T-cell (primary cell): ENCODE data around the gene CLVS2. TPM values are rescaled to one million over a fixed set of nuclear protein-coding genes. Genes with fewer than 3 reads are reported as not detected.
A peak's percentile ranks its signal among the peaks of the same experiment; 100 is the strongest.

ENCODE experiments used
- ATAC-seq, 4 experiments: fragments of 200-7000 bp in 3 of 4; fragments of 150-1000 bp in 1 of 4; cut with Tn5 transposase; replicated peaks in 1 of 4; 1 replicate in 3 of 4; 2 replicates in 1 of 4; pipeline ENCODE4 v1.10.0; 2021; ENCODE audit warnings: moderate library complexity in 3 of 4, mild to moderate bottlenecking in 2 of 4, moderate number of reproducible peaks in 1 of 4
- CTCF ChIA-PET, 2 donors: fragments of 300-600 bp; sonication (Branson Sonifier 250); formaldehyde crosslinking; loops; one replicate each; lab custom pipeline; 2022; ENCODE audit warnings: antibody characterized with exemption in 2 of 2; lab: Charles Lee
- POLR2A ChIA-PET, 2 donors: fragments of 300-600 bp; sonication (Branson Sonifier 250); formaldehyde crosslinking; loops; one replicate each; lab custom pipeline; 2022; ENCODE audit warnings: antibody characterized with exemption in 2 of 2; lab: Charles Lee
- DNase-seq, 35 experiments: peaks; one replicate each; pipeline versions ENCODE4 v3.0.0 to v3.0.0-alpha.2; 2013 to 2023
- H3K27ac ChIP-seq: one replicate; pipeline ENCODE4 v1.5.1; 2013; ENCODE audit warnings: low read length
- H3K27me3 ChIP-seq, 2 experiments: replicated peaks in 1 of 2; 1 replicate in 1 of 2; 2 replicates in 1 of 2; pipeline versions ENCODE4 v1.6.1 to v1.7.0; 2013; ENCODE audit warnings: low read length in 1 of 2, mixed read lengths in 1 of 2; ENCODE audit not compliant: control insufficient read depth in 2 of 2, insufficient read depth in 2 of 2; ENCODE audit errors: extremely low read depth in 1 of 2
- H3K36me3 ChIP-seq, 2 donors: 1 replicate in 1 of 2; 2 replicates in 1 of 2; pipeline versions ENCODE4 v1.6.1 to v1.7.0; 2013; ENCODE audit warnings: low read length in 1 of 2; ENCODE audit not compliant: control insufficient read depth in 2 of 2, insufficient read depth in 1 of 2; ENCODE audit errors: extremely low read depth in 1 of 2
- H3K4me1 ChIP-seq, 2 experiments: 1 replicate in 1 of 2; 2 replicates in 1 of 2; pipeline versions ENCODE4 v1.6.1 to v1.7.0; 2013; ENCODE audit warnings: low read length in 2 of 2, mixed read lengths in 1 of 2; ENCODE audit not compliant: insufficient read depth in 2 of 2, control insufficient read depth in 1 of 2; ENCODE audit errors: extremely low read depth in 1 of 2
- H3K4me3 ChIP-seq, 2 donors: 1 replicate in 1 of 2; 2 replicates in 1 of 2; pipeline versions ENCODE4 v1.5.1 to v1.7.0; 2013; ENCODE audit warnings: mild to moderate bottlenecking in 2 of 2, low read length in 1 of 2, moderate library complexity in 1 of 2; ENCODE audit not compliant: control insufficient read depth in 1 of 2; ENCODE audit errors: extremely low read depth in 1 of 2
- H3K9me3 ChIP-seq: 2 replicates; pipeline ENCODE4 v1.7.0; 2013
- H3K27ac Mint-ChIP-seq, 2 donors: one replicate each; pipeline ENCODE4 v1.8.0; 2020 to 2021; ENCODE audit warnings: mild to moderate bottlenecking in 2 of 2, mixed read lengths in 2 of 2
- H3K27me3 Mint-ChIP-seq, 2 donors: one replicate each; pipeline ENCODE4 v1.8.0; 2021 to 2022; ENCODE audit warnings: mixed read lengths in 2 of 2
- H3K36me3 Mint-ChIP-seq: one replicate; pipeline ENCODE4 v1.8.0; 2021; ENCODE audit warnings: mixed read lengths
- H3K4me1 Mint-ChIP-seq, 3 donors: one replicate each; pipeline ENCODE4 v1.8.0; 2020 to 2022; ENCODE audit warnings: mixed read lengths in 3 of 3, mild to moderate bottlenecking in 1 of 3
- H3K4me3 Mint-ChIP-seq, 3 donors: one replicate each; pipeline ENCODE4 v1.8.0; 2020 to 2022; ENCODE audit warnings: mild to moderate bottlenecking in 3 of 3, mixed read lengths in 3 of 3, moderate library complexity in 3 of 3
- H3K9me3 Mint-ChIP-seq, 3 donors: one replicate each; pipeline ENCODE4 v1.8.0; 2020 to 2022; ENCODE audit warnings: mixed read lengths in 3 of 3
- WGBS: methylation state at CpG from one replicate; pipeline ENCODE4 v1.1.5; 2013; ENCODE audit warnings: missing lambda C conversion rate; ENCODE audit not compliant: insufficient coverage; 5-methylcytosine and 5-hydroxymethylcytosine counted together
- total RNA-seq, 35 experiments: library from RNA in 6 of 35; stranded (reverse) in 6 of 35; fragments of 120-200 nt in 1 of 35; gene quantifications; one replicate each; pipeline versions ENCODE4 v1.2.1 to v1.2.4 and lab custom pipeline; 2013 to 2026

The CLVS2 gene
- not detected for total RNA-seq
- not detected for total RNA-seq (2013)
- total RNA-seq (lab: John Stamatoyannopoulos, UW), result 0 to 0.14 (median 0) reads per million in 29 experiments

GRCh38 chr6:122995921-122996793 lies at the start of gene CLVS2:
Gene CLVS2, plus strand, starts transcription at chr6:122996235. Its CDS starts 1,543 bp downstream, at chr6:122997778.
- Histone ChIP-seq H3K4me1 (no peaks in the 10 kb centered on the region), H3K27ac (no peak within 1 kb of the TSS), H3K9me3 (no peaks in the 10 kb centered on the region), H3K27me3 (peaks cover 10 to 23% of the 10 kb centered on the region in 2 experiments), H3K36me3 (no peaks in the 10 kb centered on the region), H3K4me3 (no peak within 1 kb of the TSS)
- Mint-ChIP-seq H3K4me1 (peaks cover 0 to 3% (median 2%) of the 10 kb centered on the region in 3 donors), H3K36me3 (no peaks in the 10 kb centered on the region), H3K27me3 (peaks cover 33 to 41% of the 10 kb centered on the region in 2 donors), H3K4me3 (no peak within 1 kb of the TSS), H3K9me3 (peaks cover 0 to 2% (median 0%) of the 10 kb centered on the region in 3 donors), H3K27ac (no peak within 1 kb of the TSS)
- 10% methylated on average over 66 of the region's 75 CpGs for WGBS
- peak in 1 of 4 experiments; percentile 15 for ATAC-seq
- no peak for DNase-seq
- POLR2A ChIA-PET, result no interaction called here
- CTCF ChIA-PET, result no interaction called here

- H3K27ac Mint-ChIP-seq, result no peak overlapping the region
- POLR2A ChIA-PET, result no interaction called here
- ATAC-seq, result no peak
- H3K4me3 ChIP-seq, result no peak overlapping the region
- CTCF ChIA-PET, result no interaction called here
- H3K27ac ChIP-seq, result no peak overlapping the region
- no peaks in the 10 kb centered on the region for H3K9me3 ChIP-seq
- H3K27me3 Mint-ChIP-seq, result no peaks in the 10 kb centered on the region
- no peak overlapping the region for H3K4me3 Mint-ChIP-seq
- no peaks in the 10 kb centered on the region for H3K36me3 ChIP-seq
- no peaks in the 10 kb centered on the region for H3K4me1 Mint-ChIP-seq
- DNase-seq, result no peak
- no peaks in the 10 kb centered on the region for H3K36me3 Mint-ChIP-seq
- no peaks in the 10 kb centered on the region for H3K27me3 ChIP-seq
- no peaks in the 10 kb centered on the region for H3K4me1 ChIP-seq
- H3K9me3 Mint-ChIP-seq, result peaks cover 5 to 8% (median 5%) of the 10 kb centered on the region in 3 donors
These were observed 48.7 kb upstream of the CLVS2 start for GRCh38 chr6:122947355-122947754.

- Histone ChIP-seq H3K4me3 (no peak overlapping the region), H3K9me3 (no peaks in the 10 kb centered on the region), H3K36me3 (no peaks in the 10 kb centered on the region), H3K27ac (no peak overlapping the region), H3K27me3 (no peaks in the 10 kb centered on the region), H3K4me1 (no peaks in the 10 kb centered on the region)
- ATAC-seq (no peak), DNase-seq (no peak)
- H3K4me3 Mint-ChIP-seq, result no peak overlapping the region
- peaks cover 6 to 31% (median 23%) of the 10 kb centered on the region in 3 donors for H3K9me3 Mint-ChIP-seq
- CTCF ChIA-PET, result no interaction called here
- no peak overlapping the region for H3K27ac Mint-ChIP-seq
- H3K36me3 Mint-ChIP-seq, result no peaks in the 10 kb centered on the region
- no peaks in the 10 kb centered on the region for H3K4me1 Mint-ChIP-seq
- H3K27me3 Mint-ChIP-seq, result no peaks in the 10 kb centered on the region
- WGBS, result no CpG with 5 or more reads among the region's 1 CpG
- POLR2A ChIA-PET, result no interaction called here
These were observed 42.3 kb upstream of the CLVS2 start for GRCh38 chr6:122953766-122954165.

GRCh38 chr6:122956376-122956775 lies 39.7 kb upstream of the CLVS2 start:
- Mint-ChIP-seq H3K4me3 (no peak overlapping the region), H3K36me3 (no peaks in the 10 kb centered on the region), H3K27ac (no peak overlapping the region), H3K9me3 (peaks cover 19 to 40% (median 33%) of the 10 kb centered on the region in 3 donors), H3K4me1 (no peaks in the 10 kb centered on the region), H3K27me3 (no peaks in the 10 kb centered on the region)
- Histone ChIP-seq H3K9me3 (no peaks in the 10 kb centered on the region), H3K4me1 (no peaks in the 10 kb centered on the region), H3K36me3 (no peaks in the 10 kb centered on the region), H3K27me3 (no peaks in the 10 kb centered on the region), H3K27ac (no peak overlapping the region), H3K4me3 (no peak overlapping the region)
- CTCF ChIA-PET, result no interaction called here
- 83% methylated on average over 2 of the region's 2 CpGs for WGBS
- DNase-seq, result no peak
- POLR2A ChIA-PET, result no interaction called here
- no peak for ATAC-seq

- CTCF ChIA-PET, result interaction anchor here in 1 of 2 donors (0.6 kb wide), 1 partner anchor 16 kb away, joined by 3 read pairs; no protein-coding TSS in a partner anchor
- peaks cover 13 to 38% (median 23%) of the 10 kb centered on the region in 3 donors for H3K9me3 Mint-ChIP-seq
- no peak overlapping the region for H3K4me3 Mint-ChIP-seq
- Histone ChIP-seq H3K4me3 (no peak overlapping the region), H3K4me1 (no peaks in the 10 kb centered on the region), H3K9me3 (no peaks in the 10 kb centered on the region), H3K27me3 (no peaks in the 10 kb centered on the region), H3K36me3 (no peaks in the 10 kb centered on the region), H3K27ac (no peak overlapping the region)
- no peaks in the 10 kb centered on the region for H3K36me3 Mint-ChIP-seq
- H3K4me1 Mint-ChIP-seq, result no peaks in the 10 kb centered on the region
- POLR2A ChIA-PET, result no interaction called here
- DNase-seq (no peak), ATAC-seq (no peak)
- no peak overlapping the region for H3K27ac Mint-ChIP-seq
- H3K27me3 Mint-ChIP-seq, result no peaks in the 10 kb centered on the region
These were observed 33.9 kb upstream of the CLVS2 start for GRCh38 chr6:122962000-122962624.

- DNase-seq (no peak), ATAC-seq (no peak)
- ChIA-PET CTCF (no interaction called here), POLR2A (no interaction called here)
- no CpG with 5 or more reads among the region's 1 CpG for WGBS
- H3K27ac Mint-ChIP-seq, result no peak overlapping the region
- H3K36me3 ChIP-seq, result no peaks in the 10 kb centered on the region
- no peaks in the 10 kb centered on the region for H3K4me1 Mint-ChIP-seq
- H3K9me3 ChIP-seq, result no peaks in the 10 kb centered on the region
- no peak overlapping the region for H3K4me3 ChIP-seq
- H3K27ac ChIP-seq, result no peak overlapping the region
- no peaks in the 10 kb centered on the region for H3K4me1 ChIP-seq
- no peaks in the 10 kb centered on the region for H3K27me3 Mint-ChIP-seq
- H3K27me3 ChIP-seq, result no peaks in the 10 kb centered on the region
- H3K4me3 Mint-ChIP-seq, result no peak overlapping the region
- H3K9me3 Mint-ChIP-seq, result peaks cover 0 to 4% (median 3%) of the 10 kb centered on the region in 3 donors
- H3K36me3 Mint-ChIP-seq, result no peaks in the 10 kb centered on the region
These were observed 26.0 kb upstream of the CLVS2 start for GRCh38 chr6:122969999-122970533.
